Measurements from ENCODE around the gene ARHGAP27.
"Not testable (repeated sequence)": the region's sequence is repeated elsewhere in the genome, so short reads cannot be mapped to it uniquely, and the experiment has no call there.

ARHGAP27 gene, protein sequence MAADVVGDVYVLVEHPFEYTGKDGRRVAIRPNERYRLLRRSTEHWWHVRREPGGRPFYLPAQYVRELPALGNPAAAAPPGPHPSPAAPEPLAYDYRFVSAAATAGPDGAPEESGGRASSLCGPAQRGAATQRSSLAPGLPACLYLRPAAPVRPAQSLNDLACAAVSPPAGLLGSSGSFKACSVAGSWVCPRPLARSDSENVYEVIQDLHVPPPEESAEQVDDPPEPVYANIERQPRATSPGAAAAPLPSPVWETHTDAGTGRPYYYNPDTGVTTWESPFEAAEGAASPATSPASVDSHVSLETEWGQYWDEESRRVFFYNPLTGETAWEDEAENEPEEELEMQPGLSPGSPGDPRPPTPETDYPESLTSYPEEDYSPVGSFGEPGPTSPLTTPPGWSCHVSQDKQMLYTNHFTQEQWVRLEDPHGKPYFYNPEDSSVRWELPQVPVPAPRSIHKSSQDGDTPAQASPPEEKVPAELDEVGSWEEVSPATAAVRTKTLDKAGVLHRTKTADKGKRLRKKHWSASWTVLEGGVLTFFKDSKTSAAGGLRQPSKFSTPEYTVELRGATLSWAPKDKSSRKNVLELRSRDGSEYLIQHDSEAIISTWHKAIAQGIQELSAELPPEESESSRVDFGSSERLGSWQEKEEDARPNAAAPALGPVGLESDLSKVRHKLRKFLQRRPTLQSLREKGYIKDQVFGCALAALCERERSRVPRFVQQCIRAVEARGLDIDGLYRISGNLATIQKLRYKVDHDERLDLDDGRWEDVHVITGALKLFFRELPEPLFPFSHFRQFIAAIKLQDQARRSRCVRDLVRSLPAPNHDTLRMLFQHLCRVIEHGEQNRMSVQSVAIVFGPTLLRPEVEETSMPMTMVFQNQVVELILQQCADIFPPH

GRCh38 chr17:45432405-45433158, at the start of gene ARHGAP27:
Gene ARHGAP27 (minus strand): TSS chr17:45432870. CDS start chr17:45430279, 2,591 bp downstream.
- peak; percentile 68 for DNase-seq (ENCODE audit: low spot score)

- DNase-seq (ENCODE audit: low spot score): not testable (repeated sequence)
Measured at GRCh38 chr17:45482317-45482716, 49.6 kb upstream of the ARHGAP27 start.

DNA sequence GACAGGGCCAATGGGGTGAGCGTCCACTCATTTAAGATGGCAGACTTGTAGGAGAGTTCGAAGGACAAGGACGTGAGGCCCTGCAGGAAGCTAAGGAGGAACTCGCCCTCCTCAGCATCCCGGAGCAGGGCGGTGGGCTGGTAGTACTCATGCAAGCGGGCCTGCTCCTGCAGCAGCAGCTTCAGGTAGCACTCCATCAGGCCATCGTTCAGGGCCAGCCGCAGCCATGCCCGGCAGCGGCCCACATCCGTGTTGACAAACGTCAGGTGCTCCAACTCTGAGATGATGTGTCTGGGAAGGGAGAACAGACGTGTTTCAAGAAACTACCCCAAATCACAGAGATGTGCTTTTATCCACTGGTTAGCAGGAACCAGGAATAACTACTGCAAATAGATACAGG, 42.8 kb upstream of the ARHGAP27 start:
- not testable (repeated sequence) for DNase-seq (ENCODE audit: low spot score)

GRCh38 chr17:45472249-45472648, 39.6 kb upstream of the ARHGAP27 start:
- not testable (repeated sequence) for DNase-seq (ENCODE audit: low spot score)

GRCh38 chr17:45469204-45469563, 36.5 kb upstream of the ARHGAP27 start:
- DNase-seq (ENCODE audit: low spot score): not testable (repeated sequence)

- peak; percentile 17 for DNase-seq (ENCODE audit: low spot score)
Measured at GRCh38 chr17:45468293-45469203, 35.9 kb upstream of the ARHGAP27 start.

DNA sequence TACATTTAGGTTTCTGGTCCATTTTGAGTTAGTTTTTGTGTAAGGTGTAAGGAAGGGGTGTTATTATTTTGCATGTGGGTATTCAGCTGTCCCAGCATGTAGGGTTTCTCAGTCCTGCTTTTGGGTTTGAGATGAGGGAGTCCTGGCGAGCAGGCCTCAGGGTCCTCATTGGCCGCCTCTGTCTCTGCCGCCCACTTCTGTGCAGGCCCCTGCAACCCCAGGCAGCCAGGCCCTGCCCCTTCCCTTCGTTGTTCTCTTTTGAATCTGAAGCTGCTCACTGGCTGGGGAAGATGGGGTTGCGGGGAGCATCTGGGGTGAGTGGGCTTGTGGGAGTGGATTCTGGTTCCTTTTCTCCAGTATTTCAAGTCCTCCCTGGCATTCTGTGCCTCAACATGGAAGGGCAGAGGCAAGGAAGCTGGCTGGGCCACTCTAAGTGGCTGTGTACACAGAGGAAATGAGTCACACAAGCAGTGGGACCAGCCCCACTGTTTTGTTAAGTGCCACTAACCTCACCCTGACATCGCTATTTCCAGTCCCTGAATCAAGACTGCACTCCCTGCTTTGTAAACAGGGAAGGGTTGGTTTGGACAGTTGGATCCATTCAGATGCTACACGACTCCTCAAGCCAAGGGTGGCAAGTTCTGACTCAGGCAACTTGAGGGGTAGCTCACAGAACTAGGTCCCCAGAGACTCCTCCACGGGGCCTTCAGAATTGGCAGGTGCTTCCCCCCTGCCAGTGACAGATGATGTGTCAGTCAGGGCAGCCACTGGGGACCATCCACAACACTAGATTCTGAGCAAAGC, 29.1 kb upstream of the ARHGAP27 start:
- DNase-seq (ENCODE audit: low spot score): not testable (repeated sequence)

DNA sequence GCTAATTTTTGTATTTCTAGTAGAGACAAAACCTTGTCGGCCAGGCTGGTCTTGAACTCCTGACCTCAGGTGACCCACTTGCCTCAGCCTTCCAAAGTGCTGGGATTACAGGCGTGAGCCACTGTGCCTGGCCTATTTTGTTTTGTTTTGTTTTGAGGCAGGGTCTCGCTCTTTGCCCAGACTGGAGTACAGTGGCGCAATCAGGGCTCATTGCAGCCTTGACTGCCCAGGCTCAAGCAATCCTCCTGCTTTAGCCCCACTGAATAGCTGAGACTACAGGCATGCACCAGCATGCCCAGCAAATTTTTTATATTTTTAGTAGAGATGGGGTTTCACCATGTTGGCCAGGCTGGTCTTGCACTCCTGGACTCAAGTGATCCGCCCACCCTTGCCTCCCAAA, 27.8 kb upstream of the ARHGAP27 start:
- not testable (repeated sequence) for DNase-seq (ENCODE audit: low spot score)

DNA sequence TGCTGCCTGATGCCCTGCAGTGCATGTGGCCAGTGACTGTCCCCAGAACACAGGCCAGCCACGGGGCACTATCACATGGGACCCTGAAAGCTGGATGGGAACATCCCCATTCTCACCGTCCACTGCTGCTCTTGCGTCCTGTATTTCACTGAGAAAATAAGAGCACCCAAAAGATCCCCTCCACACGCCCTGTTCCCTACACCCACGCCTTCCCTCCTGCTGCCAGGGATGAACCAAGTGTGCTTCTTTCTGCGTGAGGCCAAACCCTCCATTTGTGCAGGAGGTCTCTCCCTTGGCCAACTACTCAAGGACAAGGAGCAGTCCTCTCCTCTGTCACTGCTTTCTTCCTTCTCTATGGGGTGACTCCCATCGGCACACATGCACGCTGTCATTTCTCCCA, 21.7 kb upstream of the ARHGAP27 start:
- DNase-seq (ENCODE audit: low spot score): not testable (repeated sequence)

DNA sequence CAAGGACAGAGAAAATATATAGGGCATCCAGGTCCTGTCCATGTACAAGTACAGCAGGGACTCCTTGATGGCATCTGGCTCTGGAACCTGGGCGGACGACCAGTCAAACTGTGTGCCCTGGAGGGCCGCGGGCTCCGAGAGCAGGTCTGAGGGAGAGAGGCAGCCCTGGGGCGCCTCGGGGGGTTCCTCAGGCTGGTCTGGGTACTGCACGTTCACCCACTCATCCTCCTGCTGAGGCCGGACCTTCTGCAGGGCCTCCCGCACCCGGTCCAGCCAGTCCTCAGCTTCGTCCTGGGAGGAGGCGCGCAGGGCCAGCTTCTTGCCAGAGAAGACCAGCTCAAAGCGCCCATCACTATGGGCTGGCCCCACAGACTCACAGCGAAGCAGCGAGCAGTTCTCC, 21.1 kb upstream of the ARHGAP27 start:
- DNase-seq (ENCODE audit: low spot score): not testable (repeated sequence)

DNA sequence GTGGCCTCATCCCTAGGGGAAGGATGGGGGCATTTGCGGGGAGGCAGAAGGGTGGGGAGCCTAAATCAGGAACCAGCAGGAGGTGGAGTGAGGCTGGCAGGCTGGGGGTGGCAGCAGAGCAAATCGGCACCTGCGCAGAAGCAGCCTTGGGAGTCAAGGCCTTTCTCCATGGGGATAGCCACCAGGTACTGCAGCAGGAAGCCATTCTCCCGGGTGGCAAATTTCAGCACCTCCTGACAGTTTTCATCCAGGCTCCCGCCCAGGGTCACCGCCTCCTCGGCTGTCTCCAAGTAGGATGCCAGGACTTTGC, 20.5 kb upstream of the ARHGAP27 start:
- DNase-seq (ENCODE audit: low spot score): not testable (repeated sequence)

DNA sequence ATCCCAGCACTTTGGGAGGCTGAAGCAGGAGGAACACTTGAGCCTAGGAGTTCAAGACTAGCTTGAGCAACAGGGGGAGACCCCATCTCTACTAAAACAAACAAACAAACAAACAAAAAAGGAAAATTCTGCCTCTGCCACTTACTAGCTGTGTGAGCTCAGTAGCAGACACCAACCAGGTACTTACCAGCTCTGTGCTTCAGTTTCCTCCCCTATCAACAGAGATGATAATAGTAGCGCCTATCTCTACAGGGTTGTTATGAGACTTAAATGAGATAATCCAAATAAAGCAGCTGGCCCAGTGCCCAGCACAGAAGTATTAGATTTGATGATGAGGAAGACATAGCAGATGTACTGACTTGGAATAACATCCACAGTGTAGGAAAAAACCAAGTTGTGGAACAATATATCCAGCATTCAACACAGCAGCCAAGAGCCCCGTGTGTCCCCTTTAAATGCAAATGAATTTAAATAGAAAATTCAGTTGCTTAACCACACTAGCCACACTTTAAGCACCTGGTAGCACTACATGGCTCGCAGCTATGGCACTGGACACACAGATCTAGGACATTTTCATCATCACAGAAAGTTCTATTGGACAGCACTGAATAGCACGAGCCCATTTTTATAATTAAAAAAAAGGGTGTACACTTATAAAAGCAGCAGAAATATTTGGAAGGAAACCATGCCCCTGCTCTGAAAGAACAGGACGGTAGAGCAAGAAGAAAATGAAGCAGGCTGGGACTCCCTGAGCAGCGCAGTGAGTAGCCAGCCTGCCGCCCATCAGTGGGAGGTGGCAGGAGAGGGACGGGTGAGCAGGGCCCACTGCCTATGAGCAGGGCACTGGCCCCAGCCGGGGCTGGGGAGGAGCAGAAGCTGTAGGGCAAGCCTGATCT, 19.9 kb upstream of the ARHGAP27 start:
- DNase-seq (ENCODE audit: low spot score): not testable (repeated sequence)

DNA sequence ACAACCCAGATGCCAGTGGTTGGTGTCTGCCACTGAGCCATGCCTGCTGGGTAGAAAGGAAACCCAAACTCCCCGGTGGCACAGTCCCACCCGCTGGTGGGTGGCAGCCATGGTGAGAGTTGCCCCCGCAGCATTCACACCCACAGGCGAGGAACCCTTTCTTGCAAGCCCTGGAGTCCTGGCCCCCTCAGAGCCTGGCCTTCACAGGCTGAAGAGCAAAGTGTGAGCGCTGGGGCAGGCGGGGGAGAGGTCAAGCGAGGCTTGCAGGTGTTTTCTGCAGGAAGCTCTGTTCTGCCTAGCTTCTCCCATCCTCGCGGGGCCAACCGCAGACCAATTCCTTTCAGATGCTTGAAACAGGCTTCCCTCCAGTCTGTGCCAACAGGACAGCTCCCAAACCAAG, 19.0 kb upstream of the ARHGAP27 start:
- DNase-seq (ENCODE audit: low spot score): not testable (repeated sequence)

DNA sequence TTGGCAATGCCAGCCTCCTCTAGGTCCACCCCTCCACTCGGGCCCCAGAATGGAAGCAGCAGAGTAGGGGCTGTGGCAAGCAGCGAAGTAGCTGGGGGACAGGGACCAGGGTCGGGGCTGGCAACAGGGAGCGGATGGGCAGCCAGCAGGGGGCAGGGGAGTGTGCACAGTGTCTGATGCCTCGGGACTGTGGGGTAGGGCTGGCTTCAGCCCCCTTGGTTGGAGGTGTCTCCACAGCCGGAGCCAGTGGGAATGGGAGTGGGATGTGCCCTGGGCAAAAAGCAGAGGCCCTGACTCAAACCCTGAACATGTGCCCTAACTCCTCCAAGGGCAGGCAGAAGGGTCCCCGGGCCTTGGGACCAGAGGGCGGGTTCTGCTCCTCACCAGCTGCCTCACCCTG, 18.5 kb upstream of the ARHGAP27 start:
- DNase-seq (ENCODE audit: low spot score): peak; percentile 42

DNA sequence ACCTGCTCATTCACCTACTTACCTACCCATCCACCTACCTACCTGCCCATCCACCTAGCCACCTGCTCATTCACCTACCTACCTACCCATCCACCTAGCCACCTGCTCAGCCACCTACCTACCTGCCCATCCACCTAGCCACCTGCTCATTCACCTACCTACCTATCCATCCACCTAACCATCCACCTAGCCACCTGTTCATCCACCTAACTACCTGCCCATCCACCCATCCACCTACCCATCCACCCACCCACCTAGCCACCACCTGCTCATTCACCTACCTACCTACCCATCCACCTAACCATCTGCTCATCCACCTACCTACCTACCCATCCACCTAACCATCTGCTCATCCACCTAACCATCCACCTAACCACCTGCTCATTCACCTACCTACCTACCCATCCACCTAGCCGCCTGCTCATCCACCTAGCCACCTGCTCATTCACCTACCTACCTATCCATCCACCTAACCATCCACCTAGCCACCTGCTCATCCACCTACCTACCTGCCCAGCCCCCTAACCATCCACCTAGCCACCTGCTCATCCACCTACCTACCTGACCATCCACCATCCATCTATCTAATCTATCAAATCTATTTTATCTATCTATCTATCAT, 17.1 kb upstream of the ARHGAP27 start:
- not testable (repeated sequence) for DNase-seq (ENCODE audit: low spot score)

- DNase-seq (ENCODE audit: low spot score): not testable (repeated sequence)
Measured at GRCh38 chr17:45449260-45449659, 16.6 kb upstream of the ARHGAP27 start.

DNA sequence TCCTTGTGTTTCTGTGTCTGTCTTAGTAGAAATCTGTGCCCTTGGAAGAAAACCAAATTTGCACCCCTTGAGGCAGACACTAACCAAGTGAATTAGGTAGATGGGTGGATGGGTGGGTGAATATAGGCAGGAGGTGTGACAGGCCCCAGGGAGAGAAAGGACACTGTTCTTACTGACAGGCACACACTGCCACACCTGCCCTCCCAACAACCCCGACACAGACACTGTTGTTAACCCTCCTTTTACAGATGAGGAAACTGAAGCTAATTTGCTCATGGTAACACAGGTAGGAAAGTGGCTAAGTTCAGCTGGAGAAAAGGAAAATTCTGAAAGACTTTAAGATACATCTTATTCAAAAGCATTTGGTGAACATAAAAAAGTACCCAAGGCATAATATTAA, 15.8 kb upstream of the ARHGAP27 start:
- DNase-seq (ENCODE audit: low spot score): not testable (repeated sequence)

- DNase-seq (ENCODE audit: low spot score): not testable (repeated sequence)
Measured at GRCh38 chr17:45448066-45448465, 15.4 kb upstream of the ARHGAP27 start.

GRCh38 chr17:45447650-45448049, 15.0 kb upstream of the ARHGAP27 start:
- not testable (repeated sequence) for DNase-seq (ENCODE audit: low spot score)

Data from iPS-NIHi11 (cell line).